HFF-Myc (cell line): ENCODE results near the gene GPRIN2.

Experiments used
- DNase-seq: peaks from one replicate; pipeline ENCODE4 v3.0.0-alpha.2; 2011; ENCODE audit warnings: low read depth; ENCODE audit errors: extremely low read depth
- H3K4me3 ChIP-seq: replicated peaks from 2 replicates; pipeline ENCODE4 v1.5.1; 2011; ENCODE audit warnings: low read depth, mild to moderate bottlenecking, control low read depth, low read length
- TF ChIP-seq, protein P1 (sequence below): IDR thresholded peaks from 2 replicates; pipeline ENCODE4 v1.5.1; 2012; ENCODE audit warnings: mild to moderate bottlenecking, low read depth, low read length, control low read depth; ENCODE audit errors: missing control alignments

GPRIN2 gene

DNA sequence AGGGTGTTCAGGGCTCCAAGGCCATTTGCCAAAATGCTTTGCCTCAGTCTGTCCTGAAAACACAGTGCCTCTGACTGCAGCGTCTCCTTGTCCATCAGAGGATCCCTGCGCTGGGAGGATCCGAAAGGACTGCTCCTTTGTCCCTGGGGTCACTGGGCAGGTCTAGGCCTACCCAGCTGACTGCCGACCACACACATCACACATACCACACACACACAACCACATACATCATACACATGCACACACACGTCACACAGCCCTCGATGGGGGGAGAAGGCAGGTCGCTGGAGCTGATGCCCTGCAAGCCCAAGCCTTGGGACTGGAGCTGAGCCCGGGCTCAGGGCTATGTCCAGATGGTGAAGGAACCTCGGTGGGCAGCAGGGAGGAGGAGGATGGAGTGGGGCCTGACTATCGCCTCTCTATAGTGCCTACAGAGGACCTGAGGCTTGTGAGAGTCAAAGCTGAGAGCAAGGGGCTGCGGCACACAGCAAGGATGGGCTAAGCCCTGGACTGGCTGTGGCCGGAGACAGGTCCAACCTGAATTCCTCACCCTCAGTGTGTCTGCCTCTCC is 29.1 kb downstream of the GPRIN2 start:
- no peak for DNase-seq
- no peak overlapping the region for H3K4me3 ChIP-seq
- TF ChIP-seq, protein P1, sequence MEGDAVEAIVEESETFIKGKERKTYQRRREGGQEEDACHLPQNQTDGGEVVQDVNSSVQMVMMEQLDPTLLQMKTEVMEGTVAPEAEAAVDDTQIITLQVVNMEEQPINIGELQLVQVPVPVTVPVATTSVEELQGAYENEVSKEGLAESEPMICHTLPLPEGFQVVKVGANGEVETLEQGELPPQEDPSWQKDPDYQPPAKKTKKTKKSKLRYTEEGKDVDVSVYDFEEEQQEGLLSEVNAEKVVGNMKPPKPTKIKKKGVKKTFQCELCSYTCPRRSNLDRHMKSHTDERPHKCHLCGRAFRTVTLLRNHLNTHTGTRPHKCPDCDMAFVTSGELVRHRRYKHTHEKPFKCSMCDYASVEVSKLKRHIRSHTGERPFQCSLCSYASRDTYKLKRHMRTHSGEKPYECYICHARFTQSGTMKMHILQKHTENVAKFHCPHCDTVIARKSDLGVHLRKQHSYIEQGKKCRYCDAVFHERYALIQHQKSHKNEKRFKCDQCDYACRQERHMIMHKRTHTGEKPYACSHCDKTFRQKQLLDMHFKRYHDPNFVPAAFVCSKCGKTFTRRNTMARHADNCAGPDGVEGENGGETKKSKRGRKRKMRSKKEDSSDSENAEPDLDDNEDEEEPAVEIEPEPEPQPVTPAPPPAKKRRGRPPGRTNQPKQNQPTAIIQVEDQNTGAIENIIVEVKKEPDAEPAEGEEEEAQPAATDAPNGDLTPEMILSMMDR: no peak

DNA sequence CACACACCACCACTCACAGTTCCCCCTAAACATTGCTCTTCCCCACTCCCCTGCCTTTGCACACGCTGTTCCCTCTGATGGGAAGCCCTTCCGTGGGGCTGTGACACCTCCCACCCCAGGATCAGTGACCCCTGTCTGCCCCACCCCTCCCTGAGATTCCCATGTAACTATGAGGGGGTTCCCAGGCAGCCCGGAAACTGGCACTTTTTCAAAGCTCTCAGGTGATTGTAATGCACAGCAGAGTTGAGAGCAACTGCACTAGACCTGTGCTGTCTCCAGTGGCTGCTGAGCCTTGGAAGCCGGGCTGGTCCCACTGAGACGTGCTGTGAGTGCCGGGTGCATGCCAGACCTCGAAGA is 29.8 kb downstream of the GPRIN2 start:
- H3K4me3 ChIP-seq: no peak overlapping the region
- TF ChIP-seq, protein P1: no peak
- no peak for DNase-seq

DNA sequence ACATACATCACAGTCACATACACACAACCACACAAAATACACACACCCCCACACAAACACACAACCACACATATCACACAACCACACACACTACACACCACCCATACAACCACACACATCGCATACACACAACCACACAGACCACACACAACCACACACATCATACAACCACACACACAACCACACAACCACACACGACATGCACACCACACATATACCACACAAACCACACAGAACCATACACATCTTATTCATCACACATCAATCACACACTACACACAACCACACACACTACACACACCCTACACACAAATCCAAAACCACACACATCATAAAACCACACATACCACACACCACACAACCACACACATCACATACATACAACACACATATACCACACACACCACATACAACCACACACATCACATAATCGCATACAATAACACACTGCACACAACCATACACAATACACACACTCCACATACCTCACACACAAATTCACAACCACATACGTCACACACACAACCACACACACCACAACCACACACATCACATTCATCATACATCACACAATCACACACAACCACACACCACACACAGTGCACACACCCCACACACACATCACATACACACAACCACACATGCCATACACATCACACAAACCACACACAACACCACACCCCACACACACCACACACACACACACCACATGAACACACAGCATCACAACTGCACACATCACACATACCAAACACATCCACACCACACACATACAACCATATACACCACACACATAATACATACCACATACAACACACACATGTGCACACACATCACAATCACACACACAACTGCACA is 30.4 kb downstream of the GPRIN2 start:
- H3K4me3 ChIP-seq: no peak overlapping the region
- TF ChIP-seq, protein P1: no peak
- DNase-seq: no peak

DNA sequence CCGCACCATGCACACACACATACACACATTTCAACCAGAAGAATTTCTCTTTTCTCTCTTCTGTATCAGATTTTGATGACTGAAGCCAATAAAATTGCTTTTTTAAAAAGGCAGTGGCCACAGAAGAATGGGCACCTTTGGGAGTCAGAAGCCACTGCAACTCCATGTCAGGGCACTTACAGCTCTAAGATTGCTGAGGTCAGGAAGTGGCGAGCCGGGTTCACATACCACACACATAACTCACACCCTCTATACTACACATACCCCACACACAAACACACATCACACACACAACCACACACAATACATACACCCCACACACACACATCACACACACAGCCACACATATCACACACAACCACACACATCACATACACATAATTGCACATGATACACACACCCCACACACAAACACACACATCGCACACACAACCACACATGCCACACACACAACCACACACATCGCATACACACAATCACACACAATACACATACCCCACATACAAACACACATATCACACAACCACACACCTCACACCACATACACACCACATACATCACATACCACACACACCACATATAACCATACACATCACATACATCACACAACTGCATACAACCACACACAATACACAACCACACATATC is 31.2 kb downstream of the GPRIN2 start:
- TF ChIP-seq, protein P1: no peak
- no peak overlapping the region for H3K4me3 ChIP-seq
- DNase-seq: peak; percentile 32

DNA sequence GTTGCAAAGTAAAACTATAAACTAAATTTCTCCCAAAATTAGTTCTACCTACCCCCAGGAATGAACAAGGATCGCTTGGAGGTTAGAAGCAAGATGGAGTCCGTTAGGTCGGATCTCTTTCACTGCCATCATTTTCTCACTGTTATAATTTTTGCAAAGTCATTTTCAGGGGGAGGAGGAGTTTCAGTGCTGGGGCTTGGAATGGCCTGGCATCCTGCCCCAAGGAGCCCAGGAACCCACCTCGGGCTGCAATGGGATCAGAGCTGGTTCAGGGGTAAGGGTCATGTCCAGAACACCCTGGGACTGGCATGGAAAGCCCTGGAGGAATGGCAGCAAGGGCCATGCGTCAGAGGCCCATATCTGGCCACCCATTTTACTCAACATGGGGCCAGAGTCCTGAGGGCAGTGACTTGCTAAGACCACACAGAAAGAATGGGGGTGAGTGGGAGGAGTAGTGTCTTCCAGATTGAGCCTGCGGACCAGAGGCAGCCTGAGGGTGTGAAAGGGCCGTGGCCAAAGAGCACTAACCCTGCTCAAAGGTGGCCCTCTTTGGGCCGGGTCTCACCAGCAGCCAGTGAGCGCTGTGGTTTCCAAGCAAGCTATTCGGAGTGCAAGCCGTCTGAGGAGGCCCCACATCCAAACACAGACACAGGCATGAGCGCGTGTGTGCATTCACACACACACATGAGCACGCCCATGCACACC is 31.8 kb downstream of the GPRIN2 start:
- TF ChIP-seq, protein P1: no peak
- H3K4me3 ChIP-seq: no peak overlapping the region
- no peak for DNase-seq

DNA sequence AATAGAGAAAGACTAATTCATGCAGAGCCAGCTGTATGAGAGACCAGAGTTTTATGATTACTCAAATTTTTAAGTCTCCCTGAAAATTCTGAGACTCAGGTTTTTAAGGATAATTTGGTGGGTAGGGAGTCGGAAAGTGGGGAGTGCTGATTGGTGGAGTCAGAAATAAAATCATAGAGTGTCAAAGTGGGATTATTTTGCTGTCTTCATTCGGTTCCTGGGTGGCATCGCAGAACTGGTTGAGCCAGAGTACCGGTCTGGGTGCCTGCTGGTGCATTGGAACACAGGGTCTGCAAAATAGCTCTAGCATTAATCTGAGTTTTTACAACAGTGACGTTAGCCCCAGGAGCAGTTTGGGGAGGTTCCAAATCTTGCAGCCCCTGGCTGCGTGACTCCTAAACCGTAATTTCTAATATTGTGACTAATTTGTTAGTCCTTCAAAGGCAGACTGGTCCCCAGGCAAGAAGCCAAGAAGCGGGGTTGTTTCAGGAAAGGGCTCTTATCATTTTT is 32.4 kb downstream of the GPRIN2 start:
- TF ChIP-seq, protein P1: no peak
- no peak overlapping the region for H3K4me3 ChIP-seq
- DNase-seq: peak; percentile 59
